RWPE1 (cell line): Measurements from ENCODE around the gene PRICKLE2.
A peak's percentile ranks its signal among the peaks of the same experiment; 100 is the strongest.

Experiments used
- CTCF ChIA-PET: fragments of 350-600 bp; sonication (Branson Sonifier 250); formaldehyde crosslinking; extraction: SDS; loops from one replicate; lab custom pipeline; 2021; lab: Yijun Ruan, JAX
- POLR2A ChIA-PET: fragments of 400-600 bp; formaldehyde crosslinking; extraction: SDS; loops from one replicate; lab custom pipeline; 2020; ENCODE audit warnings: antibody characterized with exemption; ENCODE audit not compliant: low non-redundant PET; lab: Yijun Ruan, JAX
- DNase-seq: peaks from one replicate; pipeline ENCODE4 v3.0.0; 2012; ENCODE audit warnings: low spot score
- H3K27ac ChIP-seq: fragments of 450-650 bp; 2 replicates; pipeline ENCODE4 v1.5.1; 2017
- CTCF ChIP-seq: fragments of 450-650 bp; conservative IDR thresholded peaks from 2 replicates; pipeline ENCODE4 v1.5.1; 2017; ENCODE audit warnings: low read depth, mild to moderate bottlenecking

The PRICKLE2 gene

GRCh38 chr3:64254443-64254842 is 29.2 kb upstream of the PRICKLE2 start:
- ChIA-PET POLR2A (no interaction called here), CTCF (no interaction called here)
- DNase-seq, result no peak
- TF ChIP-seq CTCF, result no peak
- no peak overlapping the region for H3K27ac ChIP-seq

GRCh38 chr3:64253689-64254088 is 28.4 kb upstream of the PRICKLE2 start:
- ChIA-PET POLR2A (no interaction called here), CTCF (no interaction called here)
- no peak overlapping the region for H3K27ac ChIP-seq
- no peak for DNase-seq
- TF ChIP-seq CTCF, result no peak

GRCh38 chr3:64251019-64251418 is 25.8 kb upstream of the PRICKLE2 start:
- no peak for TF ChIP-seq CTCF

GRCh38 chr3:64247991-64248646 is 22.9 kb upstream of the PRICKLE2 start:
- no peak overlapping the region for H3K27ac ChIP-seq
- POLR2A ChIA-PET, result no interaction called here
- CTCF ChIA-PET, result no interaction called here
- DNase-seq, result no peak
- no peak for TF ChIP-seq CTCF

More at GRCh38 chr3:64251019-64251418, 25.8 kb upstream of the PRICKLE2 start:
- CTCF ChIA-PET, result no interaction called here
- H3K27ac ChIP-seq, result no peak overlapping the region
- POLR2A ChIA-PET, result no interaction called here
- no peak for DNase-seq

GRCh38 chr3:64244011-64244942 is 19.0 kb upstream of the PRICKLE2 start:
- ChIA-PET POLR2A (no interaction called here), CTCF (interaction anchor here (0.6 to 0.7 kb wide), 3 partner anchors 213 to 1628 kb away, joined by 4 to 7 read pairs (median 4); no protein-coding TSS in a partner anchor)
- H3K27ac ChIP-seq, result no peak overlapping the region
- DNase-seq, result peak; percentile 13
- TF ChIP-seq CTCF, result no peak

GRCh38 chr3:64242435-64242834 is 17.2 kb upstream of the PRICKLE2 start:
- H3K27ac ChIP-seq, result no peak overlapping the region
- DNase-seq, result no peak
- CTCF ChIA-PET, result interaction anchor here (0.6 kb wide), 1 partner anchor 34 kb away, joined by 3 read pairs; no protein-coding TSS in a partner anchor
- TF ChIP-seq CTCF, result no peak
- POLR2A ChIA-PET, result no interaction called here
